Liver (tissue), 9 donors: ENCODE results near the gene OGFR. TPM values are rescaled to one million over a fixed set of nuclear protein-coding genes. Genes with fewer than 3 reads are reported as not detected.

ENCODE experiments used
- DNase-seq: peaks from one replicate; pipeline ENCODE4 v3.0.0-alpha.2; 2017; ENCODE audit warnings: low spot score
- H3K27ac ChIP-seq, 2 donors: one replicate each; pipeline ENCODE4 v1.7.0; 2013; ENCODE audit warnings: inconsistent platforms in 2 of 2, low read length in 2 of 2, control low read depth in 1 of 2, low read depth in 1 of 2, mild to moderate bottlenecking in 1 of 2
- H3K27me3 ChIP-seq, 4 donors: one replicate each; pipeline versions ENCODE4 v1.6.1 to v1.7.0; 2013; ENCODE audit warnings: low read length in 3 of 4, inconsistent platforms in 1 of 4, mild to moderate bottlenecking in 1 of 4, moderate library complexity in 1 of 4; ENCODE audit not compliant: control insufficient read depth in 4 of 4, insufficient read depth in 4 of 4
- H3K36me3 ChIP-seq, 4 donors: one replicate each; pipeline versions ENCODE4 v1.6.1 to v1.7.0; 2013; ENCODE audit warnings: low read length in 3 of 4, mild to moderate bottlenecking in 3 of 4, low read depth in 1 of 4, moderate library complexity in 1 of 4; ENCODE audit not compliant: control insufficient read depth in 4 of 4, insufficient read depth in 3 of 4
- H3K4me1 ChIP-seq, 4 donors: one replicate each; pipeline versions ENCODE4 v1.6.1 to v1.7.0; 2013; ENCODE audit warnings: low read length in 3 of 4, mild to moderate bottlenecking in 3 of 4, moderate library complexity in 1 of 4; ENCODE audit not compliant: control insufficient read depth in 4 of 4, insufficient read depth in 4 of 4
- H3K4me3 ChIP-seq, 3 donors: one replicate each; pipeline versions ENCODE4 v1.6.1 to v1.7.0; 2013; ENCODE audit warnings: low read length in 3 of 3, control low read depth in 1 of 3, low read depth in 1 of 3, mild to moderate bottlenecking in 1 of 3
- H3K9ac ChIP-seq, 2 donors: one replicate each; pipeline ENCODE4 v1.7.0; 2013; ENCODE audit warnings: low read length in 2 of 2, mild to moderate bottlenecking in 2 of 2, moderate library complexity in 2 of 2, control low read depth in 1 of 2, low read depth in 1 of 2
- H3K9me3 ChIP-seq, 4 donors: one replicate each; pipeline versions ENCODE4 v1.6.1 to v1.7.0; 2013; ENCODE audit warnings: low read length in 3 of 4; ENCODE audit not compliant: control insufficient read depth in 4 of 4
- ATF3 ChIP-seq: IDR thresholded peaks from 2 replicates; pipeline ENCODE4 v1.6.1; 2016; ENCODE audit warnings: antibody characterized with exemption
- CTCF ChIP-seq: fragments of 150-350 bp; IDR thresholded peaks from 2 replicates; pipeline ENCODE4 v1.5.1; 2017; ENCODE audit warnings: improper control_type of control experiment, low read depth, low read length; ENCODE audit not compliant: missing input control
- EGR1 ChIP-seq, 2 donors: IDR thresholded peaks; 2 replicates each; pipeline ENCODE4 v1.6.1; 2016 to 2018; ENCODE audit warnings: antibody characterized with exemption in 2 of 2, low read depth in 2 of 2
- FOXA2 ChIP-seq: IDR thresholded peaks from 2 replicates; pipeline ENCODE4 v1.6.1; 2016; ENCODE audit warnings: antibody characterized with exemption
- GABPA ChIP-seq, 2 donors: IDR thresholded peaks in 1 of 2; conservative IDR thresholded peaks in 1 of 2; 2 replicates each; pipeline ENCODE4 v1.6.1; 2016; ENCODE audit warnings: antibody characterized with exemption in 2 of 2, mild to moderate bottlenecking in 1 of 2, moderate library complexity in 1 of 2
- HNF4G ChIP-seq: IDR thresholded peaks from 2 replicates; pipeline ENCODE4 v1.6.1; 2016; ENCODE audit warnings: antibody characterized with exemption
- NR2F2 ChIP-seq: IDR thresholded peaks from 2 replicates; pipeline ENCODE4 v1.6.1; 2016; ENCODE audit warnings: antibody characterized with exemption
- RAD21 ChIP-seq, 2 donors: IDR thresholded peaks; 2 replicates each; pipeline ENCODE4 v1.6.1; 2016; ENCODE audit warnings: antibody characterized with exemption in 2 of 2, mild to moderate bottlenecking in 2 of 2
- RXRA ChIP-seq, 2 donors: IDR thresholded peaks; 2 replicates each; pipeline ENCODE4 v1.6.1; 2017 to 2018; ENCODE audit warnings: antibody characterized with exemption in 2 of 2, mild to moderate bottlenecking in 1 of 2
- SP1 ChIP-seq: IDR thresholded peaks from 2 replicates; pipeline ENCODE4 v1.6.1; 2018; ENCODE audit warnings: antibody characterized with exemption, mild to moderate bottlenecking
- TAF1 ChIP-seq: conservative IDR thresholded peaks from 2 replicates; pipeline ENCODE4 v1.6.1; 2016; ENCODE audit warnings: antibody characterized with exemption, mild to moderate bottlenecking
- ZBTB33 ChIP-seq: IDR thresholded peaks from 2 replicates; pipeline ENCODE4 v1.6.1; 2016; ENCODE audit warnings: antibody characterized with exemption
- WGBS: extraction: QIAGEN DNeasy Blood & Tissue Kit; methylation state at CpG from one replicate; pipeline ENCODE4 v1.1.7; 2013; 5-methylcytosine and 5-hydroxymethylcytosine counted together
- polyA plus RNA-seq, 2 donors: library from polyadenylated mRNA; stranded (reverse) in 1 of 2; unstranded in 1 of 2; fragments of 200-250 nt in 1 of 2; fragments of >200 nt in 1 of 2; fragmentation: Nextera tagmentation in 1 of 2; extraction: Ambion mirVana in 1 of 2; gene quantifications; one replicate each; pipeline versions ENCODE4 v1.2.1 to v1.2.3, GENCODE V29; 2013 to 2015
- total RNA-seq, 2 donors: library from RNA; depleted of rRNA; stranded (reverse); fragments of >200 nt; gene quantifications; one replicate each; pipeline ENCODE4 v1.2.3, GENCODE V29; 2014
- TF ChIP-seq, protein P1 (sequence below): IDR thresholded peaks from 2 replicates; pipeline ENCODE4 v1.6.1; 2016; ENCODE audit warnings: antibody characterized with exemption
- donor health status: healthy.
- donor health status: healthy.
- donor health status: healthy.
- donor health status: healthy.
- donor health status: healthy.

Gene OGFR
- total and polyA plus RNA-seq, 4 donors = 5.9 to 59.4 (median 29.4) TPM

DNA sequence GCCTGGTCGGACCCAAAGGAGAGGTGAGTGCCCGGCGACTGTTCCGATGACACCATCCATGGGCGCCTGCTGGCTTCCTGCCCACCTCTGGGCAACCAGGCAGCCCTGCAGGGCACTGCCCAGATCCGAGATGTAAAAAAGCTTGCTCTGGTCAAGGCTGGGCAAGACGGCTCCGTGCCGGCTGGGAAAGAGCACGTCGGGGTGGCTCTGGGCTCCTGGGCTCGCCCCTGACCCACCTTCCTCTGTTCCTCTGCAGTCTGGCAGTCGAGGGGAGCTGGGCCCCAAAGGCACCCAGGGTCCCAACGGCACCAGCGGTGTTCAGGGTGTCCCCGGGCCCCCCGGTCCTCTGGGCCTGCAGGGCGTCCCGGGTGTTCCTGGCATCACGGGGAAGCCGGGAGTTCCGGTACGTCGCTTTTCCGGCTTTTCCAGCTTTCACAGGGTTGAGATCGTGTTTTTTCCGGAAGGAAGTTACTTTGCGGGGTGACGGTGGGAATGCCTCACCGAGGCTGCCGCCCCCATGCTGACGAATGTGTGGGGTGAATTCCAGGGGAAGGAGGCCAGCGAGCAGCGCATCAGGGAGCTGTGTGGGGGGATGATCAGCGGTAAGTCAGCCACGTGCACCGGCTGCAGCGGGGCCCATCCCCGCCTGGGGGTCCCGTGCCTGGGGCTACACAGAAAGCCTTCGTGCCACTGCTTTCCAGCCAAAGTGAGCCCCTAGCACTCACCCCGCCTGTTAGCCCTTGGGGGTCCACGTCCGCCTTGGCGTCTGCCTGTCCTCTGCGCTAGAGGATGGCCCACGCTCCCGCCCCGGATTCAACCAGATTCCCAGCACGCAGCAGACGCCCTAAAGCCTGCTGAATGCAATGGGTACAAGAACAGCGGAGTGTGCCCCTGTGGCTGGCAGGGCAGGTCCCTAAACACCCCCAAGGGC lies 31.6 kb downstream of the OGFR start:
- DNase-seq = no peak
- peaks cover 0 to 2% (median 0%) of the 10 kb centered on the region in 4 donors for H3K36me3 ChIP-seq
- no peak overlapping the region for H3K4me3 ChIP-seq
- H3K27me3 ChIP-seq = no peaks in the 10 kb centered on the region
- no peak overlapping the region for H3K27ac ChIP-seq
- TF ChIP-seq GABPA (IDR thresholded peaks at IDR 0.05 in 1 of 2, conservative IDR thresholded peaks at IDR 0.05 in 1 of 2) = no peak
- no peak for TF ChIP-seq NR2F2
- H3K9ac ChIP-seq = no peak overlapping the region
- 86% methylated on average over 52 of the region's 52 CpGs for WGBS
- H3K4me1 ChIP-seq = peaks cover 12 to 39% (median 26%) of the 10 kb centered on the region in 4 donors
- H3K9me3 ChIP-seq = no peaks in the 10 kb centered on the region

DNA sequence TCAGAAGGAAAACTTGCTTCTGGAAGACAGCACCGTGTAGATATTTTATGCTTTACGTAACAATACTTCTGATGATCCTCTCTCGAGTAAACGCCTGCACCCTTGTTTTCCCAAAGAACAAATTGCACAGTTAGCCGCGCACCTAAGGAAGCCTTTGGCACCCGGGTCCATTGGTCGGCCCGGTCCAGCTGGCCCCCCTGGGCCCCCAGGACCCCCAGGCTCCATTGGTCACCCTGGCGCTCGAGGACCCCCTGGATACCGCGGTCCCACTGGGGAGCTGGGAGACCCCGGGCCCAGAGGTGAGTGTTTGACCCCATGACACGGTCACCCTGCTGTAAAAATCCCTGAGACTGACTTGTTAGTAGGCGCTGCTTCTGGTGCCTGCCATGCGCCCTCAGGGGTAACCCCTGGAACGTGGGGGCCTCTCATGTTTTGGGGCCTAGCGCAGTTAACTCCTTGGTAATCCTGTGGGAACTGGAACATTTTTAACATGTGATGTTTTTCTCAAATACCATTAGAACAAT lies 32.4 kb downstream of the OGFR start:
- no peak for DNase-seq
- H3K4me1 ChIP-seq = peaks cover 7 to 30% (median 19%) of the 10 kb centered on the region in 4 donors
- no peaks in the 10 kb centered on the region for H3K27me3 ChIP-seq
- no peak overlapping the region for H3K27ac ChIP-seq
- H3K9me3 ChIP-seq = no peaks in the 10 kb centered on the region
- H3K4me3 ChIP-seq = no peak overlapping the region
- no peak for TF ChIP-seq RAD21 (IDR thresholded peaks at IDR 0.05)
- no peak for TF ChIP-seq ATF3
- TF ChIP-seq FOXA2 = no peak
- TF ChIP-seq, protein P1, sequence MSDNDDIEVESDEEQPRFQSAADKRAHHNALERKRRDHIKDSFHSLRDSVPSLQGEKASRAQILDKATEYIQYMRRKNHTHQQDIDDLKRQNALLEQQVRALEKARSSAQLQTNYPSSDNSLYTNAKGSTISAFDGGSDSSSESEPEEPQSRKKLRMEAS = no peak
- no peak for TF ChIP-seq RXRA (IDR thresholded peaks at IDR 0.05)
- TF ChIP-seq HNF4G = no peak
- no peak for TF ChIP-seq SP1
- TF ChIP-seq TAF1 = no peak
- TF ChIP-seq ZBTB33 = no peak
- TF ChIP-seq NR2F2 = no peak
- TF ChIP-seq EGR1 (IDR thresholded peaks at IDR 0.05; ENCODE audit: low read depth in 2 of 2) = no peak
- no peak for TF ChIP-seq CTCF
- H3K36me3 ChIP-seq = peaks cover 0 to 3% (median 0%) of the 10 kb centered on the region in 4 donors
- no peak overlapping the region for H3K9ac ChIP-seq
- 94% methylated on average over 19 of the region's 19 CpGs for WGBS
